Activated gamma-delta T cell treated with anti-CD3 and anti-CD28 coated beads, Interleukin-2, amount 50 U/mL, for 16 hours (primary cell): ENCODE results near the gene NOTCH1.

ENCODE experiments used
- DNase-seq: peaks from one replicate; pipeline ENCODE4 v3.0.0-alpha.2; 2020; ENCODE audit warnings: low read depth

The NOTCH1 gene

DNA sequence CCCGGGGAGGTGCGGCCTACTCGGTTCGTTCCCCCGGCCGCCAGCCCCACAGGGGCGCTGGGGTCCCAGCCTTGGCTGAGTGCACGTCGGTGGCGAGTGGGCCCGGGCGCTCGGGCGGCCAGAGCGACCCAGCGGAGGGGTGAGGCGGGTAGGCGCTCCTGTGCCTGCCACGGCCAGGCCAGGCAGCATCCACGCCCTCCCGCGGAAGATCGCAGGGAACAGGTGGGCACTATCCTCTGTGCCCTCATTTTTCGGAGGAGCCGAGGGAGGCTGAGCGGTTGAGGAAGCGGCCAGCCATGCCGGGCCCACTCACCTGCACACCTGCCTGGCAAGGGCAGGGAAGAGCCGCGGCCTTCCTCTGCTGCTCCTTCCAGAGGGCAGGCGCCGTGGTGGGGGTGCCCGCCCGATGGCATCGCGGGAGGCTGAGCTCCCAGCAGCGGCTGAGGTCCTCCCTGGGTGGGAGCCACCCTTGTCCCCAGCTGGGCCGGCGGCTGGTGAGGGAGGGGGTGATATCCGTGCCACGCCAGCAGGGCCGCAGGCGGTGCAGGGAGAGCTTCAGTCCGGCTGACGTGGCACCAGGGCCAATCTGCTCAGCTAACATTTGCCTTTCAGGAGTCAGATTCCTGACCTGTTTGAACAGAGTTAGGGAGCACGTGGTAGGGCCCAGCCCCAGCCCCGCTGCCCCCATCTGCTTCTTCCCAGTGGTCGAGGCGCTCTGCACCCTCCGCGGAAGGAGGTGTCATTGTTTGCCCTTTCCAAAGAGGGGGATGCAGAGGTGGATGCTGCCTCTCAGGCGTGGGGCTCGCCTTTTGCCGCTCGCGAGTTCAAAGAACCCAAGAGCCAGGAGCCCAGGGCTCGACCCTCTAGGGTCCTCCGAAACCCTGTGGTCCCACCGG is 61.4 kb downstream of the NOTCH1 start:
- DNase-seq, result no peak

DNA sequence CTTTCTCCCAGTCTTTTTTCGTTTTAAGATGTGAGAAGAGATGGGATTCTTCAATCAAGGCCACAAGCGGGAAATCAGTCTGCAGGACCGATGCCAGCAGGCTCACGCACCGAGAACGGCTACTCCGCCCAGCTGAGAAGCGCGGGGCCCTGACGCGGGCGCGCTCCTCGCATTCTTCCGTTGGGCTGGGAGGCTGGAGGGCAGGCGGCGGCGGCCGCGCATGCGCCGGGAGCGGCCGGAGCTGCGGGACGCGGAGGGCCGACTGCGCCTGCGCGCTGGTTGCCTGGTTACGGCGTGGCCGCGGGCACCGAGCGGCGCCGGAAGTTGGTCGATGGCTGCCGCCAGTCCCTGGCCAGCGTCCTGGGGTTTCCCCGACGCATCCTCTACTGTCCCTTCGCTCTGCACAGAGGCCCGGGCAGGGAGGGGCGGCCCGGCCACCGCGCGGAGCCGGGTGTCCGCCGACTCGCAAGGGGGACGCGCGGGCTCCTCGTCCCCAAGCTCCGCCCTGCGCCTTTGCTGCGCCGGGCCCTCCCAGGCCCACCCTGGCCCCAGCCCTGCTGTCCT is 62.2 kb downstream of the NOTCH1 start:
- DNase-seq, result peak; percentile 94

DNA sequence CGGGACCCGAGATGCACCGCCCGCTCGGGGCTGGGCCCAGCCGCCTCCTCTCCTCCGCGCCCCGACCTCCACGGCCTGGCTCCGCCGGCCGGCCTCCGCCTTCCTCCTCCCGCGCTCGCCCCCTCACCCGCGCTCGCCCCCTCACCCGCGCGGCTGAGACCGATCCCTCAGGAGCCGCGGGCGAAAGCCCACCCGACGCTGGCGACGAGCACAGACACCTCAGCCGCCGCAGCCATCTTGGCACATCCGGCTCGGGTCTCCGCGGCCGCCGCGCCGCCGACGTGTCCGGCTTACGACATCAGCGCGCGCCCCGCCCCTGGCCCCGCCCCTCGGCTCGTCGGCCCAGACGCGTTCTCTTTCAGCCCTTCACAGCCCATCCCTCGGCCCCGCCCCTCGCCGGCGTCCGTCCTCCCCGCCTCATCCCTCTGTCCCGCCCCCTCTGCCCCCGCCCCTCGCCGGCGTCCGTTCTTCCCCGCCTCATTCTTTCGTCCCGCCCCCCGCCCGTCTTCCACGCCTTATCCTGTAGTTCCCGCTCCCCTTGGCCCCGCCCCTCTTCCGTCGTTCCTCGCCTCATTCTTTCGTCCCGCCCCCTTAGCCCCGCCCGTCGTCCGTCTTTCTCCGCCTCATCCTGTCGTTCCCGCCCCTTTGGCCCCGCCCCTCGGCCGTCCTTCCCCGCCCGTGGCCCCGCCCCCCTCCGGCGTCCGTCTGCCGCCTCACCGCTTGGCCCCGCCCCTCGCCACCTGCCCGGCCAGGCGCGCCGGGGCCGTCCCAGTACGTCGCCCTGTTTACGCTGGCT is 62.9 kb downstream of the NOTCH1 start, which contains the start of gene SEC16A:
Gene SEC16A, minus strand, starts transcription at position 248 of the 796 bp plus-strand sequence. CDS start 5,425 bp downstream, outside the sequence.
- peak; percentile 100 for DNase-seq

DNA sequence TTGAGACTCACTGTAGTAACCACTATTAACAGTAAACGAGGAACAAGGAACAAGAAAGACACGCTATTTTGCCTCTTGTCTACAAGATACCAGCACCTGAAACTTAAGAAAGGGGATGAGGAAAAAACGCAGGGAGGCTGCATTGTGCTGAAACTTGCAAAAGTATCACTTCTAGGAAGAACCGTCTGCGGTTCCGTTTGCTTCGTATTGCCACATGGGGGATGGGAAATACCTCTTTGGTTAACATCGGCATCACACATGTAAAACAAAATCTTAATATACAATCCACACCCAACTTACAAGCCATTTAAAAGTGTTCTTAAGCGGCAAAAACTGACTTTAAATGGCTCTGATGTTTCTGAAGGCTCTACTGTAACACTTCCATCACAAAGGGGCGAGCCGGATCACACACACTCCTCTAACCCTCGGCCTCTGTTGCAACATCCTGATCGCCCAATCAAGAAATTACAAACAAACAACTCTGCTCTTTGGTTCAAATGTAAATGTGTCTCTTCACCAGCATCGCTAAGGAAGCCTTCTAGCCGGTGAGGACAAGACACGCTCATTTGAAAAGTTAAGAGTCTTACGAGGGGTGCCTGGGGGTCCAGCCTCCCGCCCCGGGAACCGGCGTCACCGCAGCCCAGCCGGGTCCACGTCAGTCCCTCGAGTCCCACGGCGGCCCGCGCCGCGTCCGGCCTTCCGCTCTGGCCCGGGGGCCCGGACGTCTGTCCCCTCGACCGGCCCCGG is 63.6 kb downstream of the NOTCH1 start:
- no peak for DNase-seq

DNA sequence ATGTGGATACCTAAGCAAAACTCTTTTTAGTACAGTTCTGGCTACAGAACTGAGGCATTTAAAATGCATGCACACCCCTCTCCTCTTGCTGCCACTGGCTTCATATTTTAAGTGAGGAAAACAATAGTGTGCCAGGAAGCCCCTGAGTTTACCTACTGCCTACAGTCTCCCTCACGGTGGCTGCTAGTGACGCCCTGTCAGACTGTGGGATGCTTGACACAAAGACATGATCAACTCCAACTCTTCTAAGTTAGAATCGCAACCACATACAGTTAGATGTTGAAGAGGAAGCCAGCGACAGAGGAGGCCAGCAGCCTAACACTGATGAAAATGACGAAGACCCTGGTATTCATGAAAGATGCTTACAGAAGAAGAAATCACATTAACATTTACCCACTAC is 64.3 kb downstream of the NOTCH1 start:
- no peak for DNase-seq

DNA sequence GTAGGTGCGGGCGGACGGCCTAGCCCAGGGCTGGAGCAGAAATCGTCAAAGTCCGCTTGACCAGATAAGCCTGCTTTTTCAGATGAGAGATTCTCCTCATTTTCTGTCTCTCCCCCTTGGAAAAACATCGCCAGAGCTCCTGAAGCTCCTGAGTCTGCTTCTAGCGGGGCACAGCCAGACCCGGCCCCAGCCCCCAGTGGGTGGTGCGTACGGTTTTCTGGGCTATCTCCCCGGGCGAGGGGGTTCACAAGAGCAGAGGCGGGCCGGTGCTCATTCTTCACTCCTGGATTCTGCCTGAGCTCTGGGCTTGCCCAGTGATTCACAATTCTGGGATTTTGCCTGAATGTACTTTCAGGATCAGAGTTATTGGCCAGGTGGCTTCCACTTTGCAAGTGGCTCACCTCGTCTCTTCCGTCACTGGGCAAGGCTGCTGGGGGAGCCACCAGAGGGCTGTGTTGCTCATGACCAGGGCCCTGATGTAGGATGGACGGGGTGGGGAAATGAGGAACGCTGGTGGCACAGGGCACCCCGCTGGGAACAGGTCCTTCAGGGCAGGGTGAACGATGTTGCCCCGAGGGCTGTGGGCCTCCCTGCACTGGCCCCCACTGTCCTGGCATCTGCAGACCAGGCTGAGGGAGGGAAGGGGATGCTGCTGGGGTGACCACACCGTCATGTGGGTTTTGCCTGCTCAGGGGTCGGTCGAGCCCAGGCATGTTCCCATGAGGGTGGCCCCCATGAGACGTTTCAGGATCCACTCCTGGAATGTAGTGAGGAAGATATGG is 69.3 kb downstream of the NOTCH1 start:
- no peak for DNase-seq

DNA sequence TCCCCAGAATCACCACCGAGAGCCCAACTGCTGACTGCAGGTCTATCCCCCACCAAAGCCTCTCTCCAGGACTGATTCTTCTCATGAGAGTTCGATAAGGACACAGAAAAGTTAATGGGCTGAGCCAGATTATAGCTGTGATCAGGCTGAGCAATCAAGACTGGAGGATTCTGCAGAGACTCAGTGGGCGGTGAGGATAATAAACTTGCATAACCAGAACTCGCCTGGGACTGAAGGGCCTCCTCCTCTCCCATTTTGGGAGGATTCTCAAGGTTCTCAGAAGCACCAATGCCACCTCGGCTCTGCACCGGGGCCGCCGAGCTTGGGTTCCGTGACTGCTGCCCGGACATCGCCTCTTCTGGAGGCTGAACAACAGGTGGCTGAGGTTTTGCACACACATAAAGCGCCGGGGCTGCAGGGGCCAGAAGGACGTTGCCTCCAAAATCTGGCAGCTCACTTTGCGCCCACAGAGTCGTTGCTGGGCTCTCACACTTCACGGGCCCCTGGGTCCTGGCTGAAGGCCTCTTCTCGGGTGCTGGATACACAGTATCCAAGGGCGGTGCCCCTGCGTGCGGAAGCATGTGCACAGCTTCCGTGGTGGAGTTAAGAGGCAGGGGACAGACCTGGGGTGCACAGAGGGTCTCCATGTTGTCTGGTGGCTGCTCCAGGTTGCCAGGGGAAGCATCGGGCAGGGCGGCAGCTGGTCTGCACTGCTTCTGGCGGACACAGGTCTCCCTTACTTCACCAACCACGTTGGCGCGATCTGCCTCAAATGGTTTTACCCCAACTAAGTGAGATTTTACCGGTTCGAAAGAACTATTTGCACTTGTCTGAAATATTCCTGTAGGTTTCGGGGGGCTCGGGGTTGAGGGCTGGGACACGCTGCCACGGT is 70.6 kb downstream of the NOTCH1 start:
- no peak for DNase-seq

DNA sequence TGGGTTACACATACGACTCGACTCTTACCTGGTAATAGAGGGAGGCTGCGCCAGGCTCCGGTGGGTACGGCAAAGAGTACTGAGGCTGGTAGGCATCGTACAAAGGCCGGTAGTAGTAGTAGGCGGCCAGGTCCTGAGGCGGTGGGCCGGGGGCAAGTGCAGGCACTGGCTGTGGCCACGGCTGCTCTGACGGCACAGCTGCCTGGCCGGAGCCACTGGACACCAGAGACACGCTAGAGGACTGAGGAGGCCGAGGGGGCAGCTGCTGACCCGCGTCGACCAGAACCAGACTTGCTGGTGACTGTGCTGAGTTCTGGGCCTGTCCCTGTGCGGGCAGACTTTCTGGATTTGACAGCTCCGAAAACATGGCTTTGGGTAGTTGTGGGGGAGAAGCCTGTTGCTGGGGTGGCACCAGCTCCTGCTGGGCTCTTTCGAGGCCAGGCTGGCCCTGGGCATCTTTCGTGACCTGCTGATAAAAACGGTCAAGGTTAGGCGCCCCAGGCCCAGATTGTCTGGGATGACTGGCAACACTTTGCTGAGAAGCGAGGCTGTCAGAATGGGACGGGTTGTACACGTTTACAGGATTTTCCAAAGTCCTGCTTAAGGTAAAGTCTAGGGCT is 71.7 kb downstream of the NOTCH1 start:
- DNase-seq, result no peak

DNA sequence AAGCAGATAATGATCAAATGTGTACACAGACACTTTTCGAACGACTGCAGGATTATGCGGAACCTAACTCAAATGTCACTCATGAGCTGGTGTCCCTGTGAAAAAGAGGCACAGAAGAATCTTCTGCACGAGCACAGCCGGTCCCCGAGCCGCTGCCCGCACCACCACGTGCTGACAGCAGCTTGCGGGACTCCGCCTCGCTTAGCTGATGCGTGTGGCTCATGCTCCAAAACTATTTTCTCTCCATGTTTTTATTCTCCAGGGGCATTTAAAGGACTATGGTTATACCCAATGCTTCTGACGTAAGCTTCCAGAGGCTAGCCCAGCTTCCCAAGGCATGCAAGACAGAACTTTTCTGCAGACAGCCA is 72.5 kb downstream of the NOTCH1 start:
- no peak for DNase-seq

DNA sequence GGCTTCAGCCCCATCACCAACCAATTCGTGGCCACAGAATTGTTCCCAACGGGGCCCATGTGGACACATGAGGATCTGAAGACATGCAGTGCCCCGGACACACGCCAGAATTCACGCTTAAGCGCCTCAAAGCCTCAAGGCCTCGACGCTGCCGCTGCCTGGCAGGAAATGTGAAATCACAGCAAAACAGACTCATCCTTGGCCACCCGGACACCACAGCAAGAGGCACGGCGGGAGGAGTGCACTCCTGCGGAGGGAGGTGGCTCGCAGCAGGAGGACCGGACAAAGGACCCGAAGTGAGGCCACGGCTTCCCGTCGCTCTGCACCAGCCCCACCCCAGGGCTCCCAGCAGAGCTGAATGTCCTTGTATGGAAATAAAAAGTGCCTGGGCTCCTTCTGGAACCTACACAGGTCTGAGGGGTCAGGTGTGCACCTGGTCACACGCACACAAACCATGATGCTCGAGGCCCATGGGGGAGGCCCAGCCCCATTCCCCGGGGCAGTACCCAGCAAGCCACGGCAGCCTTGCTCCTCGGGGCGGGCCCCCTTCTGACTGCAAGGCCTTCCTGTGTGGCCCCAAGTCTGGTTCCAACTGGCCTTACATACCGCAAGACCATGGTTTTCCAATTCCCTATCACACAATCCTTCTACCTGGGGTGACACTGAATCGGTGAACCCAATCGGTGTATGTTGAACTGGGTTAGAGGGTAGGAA is 73.1 kb downstream of the NOTCH1 start:
- no peak for DNase-seq

DNA sequence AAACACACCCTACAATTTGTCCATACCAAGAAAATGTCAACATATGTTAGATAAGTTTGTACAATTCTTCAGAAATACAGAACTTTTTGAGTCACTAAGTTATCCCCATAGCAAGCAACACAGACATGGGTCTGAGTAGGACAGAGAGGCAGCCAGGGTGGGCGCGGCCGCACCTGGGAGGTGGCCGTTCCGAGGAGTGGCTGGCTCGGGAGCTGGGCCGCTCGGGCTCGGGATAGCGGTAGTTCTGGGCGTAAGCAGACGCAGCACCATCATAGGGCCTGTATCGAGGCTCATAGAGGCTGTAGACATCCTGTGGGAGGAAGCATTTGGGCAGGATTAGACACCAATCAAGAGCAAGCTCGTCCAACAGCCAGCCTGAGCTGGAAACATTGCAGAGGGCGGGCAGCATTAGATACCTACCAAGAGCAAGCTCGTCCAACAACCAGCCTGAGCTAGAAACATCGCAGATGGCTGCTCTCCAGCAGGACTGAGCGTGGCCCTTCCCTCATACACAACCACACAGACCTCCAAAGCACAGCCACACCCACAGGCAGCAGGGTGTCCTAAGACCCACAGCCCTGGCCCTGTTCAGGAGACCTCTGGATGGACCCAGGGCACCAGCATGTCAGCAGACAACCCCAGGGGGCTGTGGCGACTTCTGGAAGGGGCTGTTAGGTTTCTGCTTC is 73.9 kb downstream of the NOTCH1 start:
- no peak for DNase-seq

DNA sequence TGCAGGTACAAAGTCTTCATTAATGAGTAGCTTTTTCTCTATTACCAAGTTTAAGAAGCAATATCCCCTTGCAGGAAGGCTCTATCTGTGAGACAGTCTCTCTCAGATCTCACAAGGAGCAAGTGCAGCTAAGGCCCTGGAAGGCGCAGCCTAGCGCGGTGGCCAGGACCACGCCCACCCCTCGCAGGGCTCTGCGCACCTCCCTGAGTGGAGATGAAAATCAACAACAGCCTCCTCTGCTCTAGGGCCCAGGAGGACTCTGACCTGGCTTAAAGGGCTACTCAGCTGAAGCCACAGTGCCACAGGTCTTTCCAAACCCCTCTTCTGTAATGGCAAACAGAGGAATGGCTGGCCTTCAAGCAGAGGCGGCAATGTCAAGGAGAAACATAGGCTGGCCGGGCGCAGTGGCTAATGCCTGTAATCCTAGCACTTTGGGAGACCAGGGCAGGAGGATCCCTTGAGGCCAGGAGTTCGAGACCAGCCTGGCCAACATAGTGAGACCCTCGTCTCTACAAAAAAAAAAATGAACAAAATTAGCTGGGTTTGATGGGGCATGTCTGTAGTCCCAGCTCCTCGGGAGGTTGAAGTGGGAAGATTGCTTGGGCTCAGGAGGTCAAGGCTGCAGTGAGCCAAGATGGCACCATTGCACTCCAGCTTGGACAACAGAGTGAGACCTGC is 74.9 kb downstream of the NOTCH1 start:
- DNase-seq, result no peak

DNA sequence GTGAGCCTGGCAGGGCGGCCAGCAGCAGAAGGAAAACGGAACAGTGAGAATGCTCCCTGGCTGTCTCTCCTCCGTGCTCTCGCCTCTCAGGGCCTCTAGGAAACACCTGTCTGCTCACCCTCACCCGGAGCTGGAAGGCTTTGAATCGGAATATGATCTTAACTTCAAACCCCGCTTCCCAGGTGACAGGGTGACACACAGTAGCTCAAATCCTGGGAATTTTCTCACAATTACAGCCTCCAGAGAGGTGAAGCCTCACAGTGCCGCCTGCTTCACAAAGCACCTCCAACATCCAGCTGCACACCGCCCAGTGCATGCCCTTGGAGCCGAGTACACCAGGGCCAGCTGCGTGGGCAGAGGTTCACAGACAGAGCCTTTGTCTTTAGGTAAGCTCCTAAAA is 75.5 kb downstream of the NOTCH1 start:
- DNase-seq, result no peak

DNA sequence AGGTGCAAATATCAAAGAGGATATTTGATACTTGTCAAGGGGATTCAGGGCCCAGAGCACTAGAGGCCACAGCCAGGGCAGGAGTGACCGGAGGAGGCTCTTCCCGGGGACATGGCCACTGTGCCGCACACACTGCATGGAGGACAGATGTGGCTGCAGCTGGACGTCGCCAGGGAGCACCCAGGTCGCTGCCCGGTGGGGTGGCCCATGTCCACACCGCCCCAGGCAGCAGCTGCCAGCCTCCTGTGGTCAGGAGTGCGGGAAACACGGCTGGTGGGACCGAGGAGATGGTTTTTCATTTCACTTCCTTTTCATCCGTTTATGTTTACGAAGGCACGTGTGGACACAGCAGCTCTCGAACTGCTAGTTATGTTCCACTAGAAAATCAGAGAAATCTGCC is 78.1 kb downstream of the NOTCH1 start:
- no peak for DNase-seq

DNA sequence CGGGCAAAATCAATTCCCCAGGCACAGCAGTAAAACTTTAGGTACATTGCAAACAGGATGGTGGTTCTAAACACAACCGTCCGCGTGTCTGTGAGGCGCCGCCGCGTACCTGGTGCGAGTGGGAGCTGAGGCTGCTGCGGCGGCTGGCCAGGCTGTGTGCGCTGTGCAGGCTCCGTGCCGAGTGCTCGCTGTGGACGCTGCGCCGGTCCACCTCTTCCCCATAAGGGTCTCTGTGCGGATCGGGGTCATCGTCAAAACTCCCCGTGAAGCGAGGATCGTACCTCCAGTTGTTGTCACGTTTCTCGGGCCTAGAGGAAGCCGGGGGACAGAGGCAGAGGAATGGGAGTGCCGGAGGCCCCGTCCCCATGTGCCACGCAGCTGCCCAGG is 79.7 kb downstream of the NOTCH1 start:
- no peak for DNase-seq

DNA sequence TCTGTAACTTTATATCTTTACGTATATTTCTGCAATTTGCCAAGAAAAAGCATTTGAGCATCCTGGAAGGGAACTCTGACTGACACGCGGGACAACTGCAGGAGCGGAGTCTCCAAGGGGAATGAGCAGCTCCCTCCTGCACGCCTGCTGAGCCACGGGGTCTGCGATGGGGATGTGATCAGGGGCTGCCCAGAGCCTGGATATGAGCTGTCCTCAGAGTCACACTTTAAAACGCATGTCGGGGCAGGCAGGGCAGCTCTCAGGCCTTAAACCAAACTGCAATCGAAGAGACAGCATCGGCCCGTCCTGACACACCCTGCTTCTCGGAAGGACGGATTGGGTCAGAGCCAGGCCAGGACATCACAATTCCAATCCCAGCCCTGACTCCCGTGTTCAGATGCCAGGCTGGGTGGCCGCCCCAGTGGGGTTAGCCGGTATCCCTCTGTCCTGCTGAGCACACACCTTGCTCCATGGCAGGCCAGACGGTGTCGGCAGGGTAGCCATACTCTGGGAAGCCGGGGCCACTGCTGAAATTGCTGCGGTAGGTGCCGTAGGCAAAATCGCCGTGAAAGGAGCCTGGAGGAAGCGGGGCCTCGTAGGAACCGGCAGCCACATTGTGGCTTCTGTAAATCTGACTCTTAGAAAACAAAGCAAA is 80.2 kb downstream of the NOTCH1 start:
- no peak for DNase-seq

DNA sequence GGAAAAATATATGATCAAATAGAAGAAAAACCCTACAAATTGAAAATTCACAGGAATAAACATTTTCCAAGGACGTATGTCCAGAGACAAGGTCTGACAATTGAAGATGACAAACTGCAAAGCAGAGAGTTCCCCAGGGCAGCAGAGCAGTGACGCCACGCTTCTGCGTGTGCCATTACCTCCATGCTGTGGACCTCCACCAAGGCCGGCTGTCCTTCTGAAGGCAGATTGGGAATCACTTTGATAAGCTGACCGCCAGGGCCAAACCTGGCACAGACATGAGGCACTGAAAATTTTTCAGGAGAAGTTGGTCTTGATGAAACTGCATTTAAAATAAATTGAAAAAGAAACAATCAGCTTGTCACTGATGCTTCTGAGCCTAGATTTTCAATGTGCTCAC is 81.6 kb downstream of the NOTCH1 start:
- DNase-seq, result no peak

DNA sequence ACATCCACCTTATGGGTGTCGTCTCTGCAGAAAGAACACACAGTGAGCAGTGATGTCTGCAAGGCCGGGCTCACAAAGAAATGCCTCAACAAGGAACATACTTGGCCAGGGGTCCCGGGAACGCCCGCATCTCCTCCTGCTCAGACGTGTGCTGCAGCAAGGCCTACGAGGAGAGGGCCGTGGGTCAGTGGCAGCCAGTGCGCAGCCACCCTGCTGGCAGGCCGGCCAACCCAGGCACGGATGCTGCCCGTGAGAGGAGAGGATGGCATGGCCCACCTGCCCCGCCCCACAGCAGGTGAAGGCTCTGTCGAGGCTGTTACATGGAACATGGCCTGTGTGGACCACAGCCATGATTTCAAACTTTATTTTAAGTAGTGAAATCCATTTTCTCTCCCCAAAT is 82.3 kb downstream of the NOTCH1 start:
- no peak for DNase-seq
